Endodermal cell (in vitro differentiated cells): ENCODE measurements around the gene TP53. TPM values are rescaled to one million over a fixed set of nuclear protein-coding genes. Genes with fewer than 3 reads are reported as not detected.

Experiments
- DNase-seq: peaks from one replicate; pipeline ENCODE4 v3.0.0-alpha.2; 2017
- H3K27ac ChIP-seq: 2 replicates; pipeline ENCODE4 v1.5.1; 2013; ENCODE audit warnings: mild to moderate bottlenecking, low read depth, low read length, moderate library complexity
- H3K27me3 ChIP-seq: 2 replicates; pipeline ENCODE4 v1.6.1; 2013; ENCODE audit warnings: mild to moderate bottlenecking, low read length, moderate library complexity; ENCODE audit not compliant: insufficient read depth, control insufficient read depth, poor library complexity, severe bottlenecking
- H3K36me3 ChIP-seq: 2 replicates; pipeline ENCODE4 v1.7.0; 2013; ENCODE audit warnings: mild to moderate bottlenecking, low read length, moderate library complexity; ENCODE audit not compliant: control insufficient read depth, insufficient read depth
- H3K4me1 ChIP-seq: one replicate; pipeline ENCODE4 v1.7.0; 2013; ENCODE audit warnings: low read length; ENCODE audit not compliant: control insufficient read depth, insufficient read depth
- H3K4me3 ChIP-seq: 2 replicates; pipeline ENCODE4 v1.5.1; 2013; ENCODE audit warnings: mild to moderate bottlenecking, low read length, moderate library complexity
- H3K9ac ChIP-seq: 2 replicates; pipeline ENCODE4 v1.6.1; 2013; ENCODE audit warnings: mild to moderate bottlenecking, low read length, moderate library complexity; ENCODE audit not compliant: poor library complexity, severe bottlenecking; ENCODE audit errors: extremely low read depth
- H3K9me3 ChIP-seq: 2 replicates; pipeline ENCODE4 v1.6.1; 2013; ENCODE audit warnings: mild to moderate bottlenecking, low read length, moderate library complexity; ENCODE audit not compliant: control insufficient read depth
- H3K27ac Mint-ChIP-seq: 2 replicates; pipeline ENCODE4 v1.8.0; 2020; ENCODE audit warnings: mixed read lengths
- H3K27me3 Mint-ChIP-seq: 2 replicates; pipeline ENCODE4 v1.8.0; 2021; ENCODE audit warnings: mild to moderate bottlenecking, mixed read lengths; ENCODE audit not compliant: insufficient read depth
- H3K36me3 Mint-ChIP-seq: 2 replicates; pipeline ENCODE4 v1.8.0; 2020; ENCODE audit warnings: low read depth, mixed read lengths
- H3K4me1 Mint-ChIP-seq: 2 replicates; pipeline ENCODE4 v1.8.0; 2020; ENCODE audit warnings: mixed read lengths
- H3K4me3 Mint-ChIP-seq: 2 replicates; pipeline ENCODE4 v1.8.0; 2020; ENCODE audit warnings: mild to moderate bottlenecking, moderate library complexity, mixed read lengths
- H3K9me3 Mint-ChIP-seq: 2 replicates; pipeline ENCODE4 v1.8.0; 2020; ENCODE audit warnings: mild to moderate bottlenecking, mixed read lengths
- CTCF ChIP-seq: fragments of 200-600 bp; sonication (generic); conservative IDR thresholded peaks from 2 replicates; pipeline ENCODE4 v1.5.0; 2021; ENCODE audit warnings: antibody characterized with exemption, mild to moderate bottlenecking
- WGBS, 2 experiments: methylation state at CpG; one replicate each; pipeline versions ENCODE4 v1.1.5 to v1.1.7; 2013; ENCODE audit warnings: missing lambda C conversion rate in 2 of 2, mixed read lengths in 1 of 2; ENCODE audit not compliant: insufficient coverage in 1 of 2, insufficient read length in 1 of 2; 5-methylcytosine and 5-hydroxymethylcytosine counted together
- total RNA-seq, 2 donors: library from RNA; stranded (reverse); fragmentation: NEBNext Ultra II Directional in 1 of 2; extraction: Animal tissue kit (Norgen Biotek cat#: 25700) in 1 of 2; gene quantifications; 2 replicates in 1 of 2; 3 replicates in 1 of 2; pipeline ENCODE4 v1.2.1, GENCODE V29; 2021

Gene TP53
- total RNA-seq, 2 donors from 2014 or later = 113 to 130 TPM

- Histone ChIP-seq H3K4me3 (no peak overlapping the region), H3K36me3 (peaks cover 29% of the 10 kb centered on the region), H3K9me3 (peaks cover 13% of the 10 kb centered on the region), H3K9ac (no peak overlapping the region), H3K27me3 (no peaks in the 10 kb centered on the region), H3K4me1 (no peaks in the 10 kb centered on the region), H3K27ac (no peak overlapping the region)
- 70 to 87% methylated on average over 4 to 5 of the region's 5 CpGs for WGBS, 2 experiments
- TF ChIP-seq CTCF = no peak
- Mint-ChIP-seq H3K4me3 (peak overlapping the region; percentile 39), H3K4me1 (peaks cover 15% of the 10 kb centered on the region), H3K36me3 (peaks cover 41% of the 10 kb centered on the region), H3K27me3 (no peaks in the 10 kb centered on the region), H3K9me3 (peaks cover 4% of the 10 kb centered on the region), H3K27ac (peak overlapping the region; percentile 64)
- DNase-seq = peak; percentile 82
Observed at GRCh38 chr17:7676533-7676932, 10.8 kb downstream of the TP53 start.

- Histone ChIP-seq H3K4me3 (no peak overlapping the region), H3K9ac (no peak overlapping the region), H3K36me3 (peaks cover 35% of the 10 kb centered on the region), H3K27ac (no peak overlapping the region), H3K9me3 (peaks cover 13% of the 10 kb centered on the region), H3K4me1 (no peaks in the 10 kb centered on the region), H3K27me3 (no peaks in the 10 kb centered on the region)
- DNase-seq = no peak
- WGBS, 2 experiments = 88 to 89% methylated on average over 12 to 14 of the region's 14 CpGs
- Mint-ChIP-seq H3K9me3 (peaks cover 4% of the 10 kb centered on the region), H3K36me3 (peaks cover 51% of the 10 kb centered on the region), H3K4me3 (no peak overlapping the region), H3K27ac (no peak overlapping the region), H3K27me3 (no peaks in the 10 kb centered on the region), H3K4me1 (peaks cover 15% of the 10 kb centered on the region)
- TF ChIP-seq CTCF = no peak
Observed at GRCh38 chr17:7674934-7675333, 12.4 kb downstream of the TP53 start.

- Histone ChIP-seq H3K4me1 (no peaks in the 10 kb centered on the region), H3K36me3 (peaks cover 41% of the 10 kb centered on the region), H3K27me3 (no peaks in the 10 kb centered on the region), H3K4me3 (peak overlapping the region; percentile 11), H3K27ac (no peak overlapping the region), H3K9me3 (peaks cover 13% of the 10 kb centered on the region), H3K9ac (no peak overlapping the region)
- peak; percentile 93 for DNase-seq
- 85 to 93% methylated on average over 2 of the region's 2 CpGs for WGBS, 2 experiments
- H3K9me3 Mint-ChIP-seq = peaks cover 4% of the 10 kb centered on the region
- peak; percentile 89 for TF ChIP-seq CTCF
- no peaks in the 10 kb centered on the region for H3K27me3 Mint-ChIP-seq
- H3K36me3 Mint-ChIP-seq = peaks cover 62% of the 10 kb centered on the region
- no peak overlapping the region for H3K4me3 Mint-ChIP-seq
- H3K27ac Mint-ChIP-seq = no peak overlapping the region
- H3K4me1 Mint-ChIP-seq = peaks cover 15% of the 10 kb centered on the region
Observed at GRCh38 chr17:7673239-7673638, 14.1 kb downstream of the TP53 start.
